HG02763 (cell line): Measurements from ENCODE around the gene XAF1.
"Not testable (repeated sequence)": the region's sequence is repeated elsewhere in the genome, so short reads cannot be mapped to it uniquely, and the experiment has no call there.

Experiments
- ATAC-seq: cut with Tn5 transposase; IDR thresholded peaks from one replicate; pipeline ENCODE4 v1.9.1; 2021; ENCODE audit warnings: mild to moderate bottlenecking, moderate library complexity; ENCODE audit not compliant: unreplicated experiment

Gene XAF1

GRCh38 chr17:6753006-6753445 lies 2.8 kb upstream of the XAF1 start:
- no peak for ATAC-seq

- ATAC-seq = no peak
Measured at GRCh38 chr17:6753546-6753945, 2.3 kb upstream of the XAF1 start.

GRCh38 chr17:6755281-6755680 lies 565 bp upstream of the XAF1 start:
- no peak for ATAC-seq

GRCh38 chr17:6756425-6757031 lies 682 bp downstream of the XAF1 start:
- ATAC-seq = no peak

DNA sequence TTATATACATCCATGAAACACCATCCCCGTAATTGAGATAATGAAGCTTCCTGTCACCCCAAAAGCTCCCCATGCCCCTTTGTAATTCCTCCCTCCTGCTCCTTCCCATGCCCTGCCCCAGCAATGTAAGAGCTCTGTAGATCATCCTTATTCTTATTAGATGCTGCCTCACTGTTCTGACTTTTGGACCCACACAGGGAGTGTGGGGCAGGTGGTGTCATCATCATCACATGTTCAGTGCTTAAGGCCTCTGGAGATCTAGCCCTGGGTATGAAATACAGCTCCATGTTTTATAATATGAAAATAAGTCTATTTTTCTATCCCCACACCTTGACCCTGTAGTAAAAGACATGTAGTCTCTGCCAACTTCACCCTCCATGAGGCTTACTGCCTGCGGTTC lies 1.9 kb downstream of the XAF1 start:
- ATAC-seq = no peak

- no peak for ATAC-seq
Measured at GRCh38 chr17:6761779-6762178, 5.9 kb downstream of the XAF1 start.

DNA sequence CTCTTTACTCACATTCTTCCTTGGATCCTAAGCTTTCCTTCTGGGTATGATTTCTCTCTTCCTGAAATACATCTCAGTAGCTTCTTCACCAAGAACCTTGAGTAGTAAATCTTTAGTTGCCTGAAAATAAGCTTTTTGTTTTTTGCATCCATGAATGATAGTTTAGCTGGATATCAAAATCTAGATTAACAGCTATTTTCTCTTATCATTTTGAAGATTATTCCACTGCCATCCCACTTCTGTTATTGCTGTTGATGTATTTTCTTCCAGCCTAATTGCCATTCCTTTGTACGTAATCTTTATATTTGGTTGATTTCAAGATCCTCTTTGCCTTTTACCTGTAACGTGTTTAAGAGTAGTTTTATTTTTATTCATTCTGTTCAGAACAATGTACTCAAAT lies 12.6 kb downstream of the XAF1 start:
- no peak for ATAC-seq

DNA sequence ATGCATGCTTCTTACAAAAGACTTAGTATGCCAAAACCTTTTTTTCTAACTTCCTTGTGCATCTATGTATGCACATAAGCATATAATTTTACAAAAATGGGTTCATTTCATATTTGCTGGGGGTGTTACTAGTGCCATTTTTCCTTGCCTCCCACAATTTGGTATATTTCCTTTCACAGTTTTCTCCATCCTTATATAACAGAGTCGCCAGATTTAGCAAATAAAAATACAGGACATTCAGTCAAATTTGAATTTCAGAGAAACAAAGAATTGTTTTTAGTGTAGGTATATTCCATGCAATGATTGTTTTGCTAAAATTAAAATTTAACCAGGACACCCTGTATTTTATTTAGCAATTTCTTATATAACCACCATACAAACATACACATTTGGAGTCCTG lies 16.2 kb downstream of the XAF1 start:
- no peak for ATAC-seq

DNA sequence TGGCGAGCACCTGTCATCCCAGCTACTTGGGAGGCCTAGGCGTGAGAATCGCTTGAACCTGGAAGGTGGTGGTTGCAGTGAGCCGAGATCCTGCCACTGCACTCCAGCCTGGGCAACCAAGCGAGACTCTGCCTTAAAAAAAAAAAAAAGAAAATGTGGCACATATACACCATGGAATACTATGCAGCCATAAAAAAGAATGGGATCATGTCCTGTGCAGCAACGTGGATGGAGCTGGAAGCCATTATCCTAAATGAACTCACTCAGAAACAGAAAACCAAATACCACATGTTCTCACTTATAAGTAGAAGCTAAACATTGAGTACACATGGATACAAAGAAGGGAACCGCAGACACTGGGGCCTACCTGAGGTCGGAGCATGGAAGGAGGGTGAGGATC lies 19.1 kb downstream of the XAF1 start:
- not testable (repeated sequence) for ATAC-seq

DNA sequence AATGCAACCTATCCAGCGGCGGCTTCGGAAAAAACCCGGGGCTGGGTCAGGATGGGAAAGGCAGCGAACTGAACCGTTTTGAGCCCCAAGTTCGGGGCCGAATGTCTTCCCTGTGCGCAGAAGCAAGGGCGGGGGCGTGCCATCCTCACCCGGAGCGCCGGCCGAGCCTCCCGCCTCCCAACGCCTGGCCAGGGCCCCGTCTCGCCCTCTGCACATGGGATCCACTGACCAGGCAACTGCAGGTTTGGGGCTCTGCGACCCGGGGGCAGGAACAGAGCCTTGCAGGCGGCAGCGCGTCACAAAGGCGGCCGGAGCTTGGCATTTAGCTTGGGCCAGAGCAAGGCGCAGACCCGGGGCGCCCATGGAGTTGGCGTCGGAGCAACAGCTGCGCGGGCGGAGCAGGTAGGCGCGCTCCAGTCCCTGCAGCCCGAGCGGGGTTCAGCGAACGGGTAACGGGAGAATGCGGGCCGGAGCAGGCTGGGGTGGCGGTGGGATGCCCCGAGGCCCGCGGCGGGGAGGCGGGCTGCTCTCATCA lies 20.1 kb downstream of the XAF1 start, which contains the start of gene FBXO39:
Gene FBXO39 (plus strand): TSS at position 345 of the 535 bp plus-strand sequence. CDS start 3,654 bp downstream, outside the sequence.
- no peak for ATAC-seq

- ATAC-seq = no peak
Measured at GRCh38 chr17:6779411-6779810, 23.6 kb downstream of the XAF1 start.

DNA sequence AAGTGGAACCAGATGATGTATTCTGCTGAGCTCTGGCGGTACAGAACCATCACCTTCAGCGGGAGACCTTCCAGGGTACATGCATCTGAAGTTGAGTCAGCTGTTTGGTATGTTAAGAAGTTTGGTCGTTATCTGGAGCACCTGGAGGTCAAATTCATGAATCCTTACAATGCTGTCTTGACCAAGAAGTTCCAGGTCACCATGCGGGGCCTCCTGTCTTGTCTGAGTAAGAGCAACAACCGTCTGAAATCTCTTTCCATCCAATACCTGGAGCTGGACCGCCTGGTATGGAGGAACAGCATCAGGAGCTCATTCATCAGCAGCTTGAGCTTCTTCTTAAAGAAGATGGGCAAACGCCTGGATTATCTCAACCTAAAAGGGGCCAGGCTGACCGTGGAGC lies 24.2 kb downstream of the XAF1 start:
- ATAC-seq = no peak

GRCh38 chr17:6780886-6781285 lies 25.0 kb downstream of the XAF1 start:
- no peak for ATAC-seq

DNA sequence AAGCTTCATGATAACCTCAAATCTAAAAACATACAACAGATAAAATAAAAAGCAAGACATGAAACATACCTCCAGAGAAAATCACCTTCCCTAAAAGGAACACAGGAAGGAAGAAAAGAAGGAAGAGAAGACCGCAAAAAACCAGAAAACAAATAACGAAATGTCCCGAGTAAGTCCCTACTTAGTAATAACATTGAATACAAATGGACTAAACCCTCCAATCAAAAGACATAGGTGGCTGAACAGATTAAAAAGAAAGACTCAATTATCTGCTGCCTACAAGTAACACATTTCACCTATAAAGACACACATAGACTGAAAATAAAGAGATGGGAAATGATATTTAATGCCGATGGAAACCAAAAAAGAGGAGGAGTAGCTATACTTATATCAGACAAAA lies 26.4 kb downstream of the XAF1 start:
- no peak for ATAC-seq

DNA sequence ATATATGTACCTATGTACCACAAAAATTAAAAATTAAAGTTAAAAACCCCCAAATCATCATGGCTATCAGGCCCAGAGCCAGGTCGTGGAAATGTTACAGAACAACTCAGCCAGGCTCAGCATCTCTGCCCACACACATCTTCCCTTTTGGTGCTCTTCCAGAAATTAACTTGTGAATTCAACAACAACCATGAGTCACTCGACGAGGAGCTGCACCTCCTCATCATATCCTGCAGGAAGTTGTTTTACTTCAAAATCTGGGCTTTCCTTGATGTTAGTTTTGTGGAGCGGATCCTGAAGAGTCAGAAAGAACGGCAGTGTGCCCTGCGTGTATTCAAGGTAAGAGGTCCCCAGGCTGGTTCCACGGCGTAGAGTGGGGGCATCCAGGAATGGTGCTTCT lies 30.8 kb downstream of the XAF1 start:
- no peak for ATAC-seq

- ATAC-seq = no peak
Measured at GRCh38 chr17:6787081-6787693, 31.3 kb downstream of the XAF1 start.

GRCh38 chr17:6789146-6789545 lies 33.3 kb downstream of the XAF1 start:
- ATAC-seq = no peak

- no peak for ATAC-seq
Measured at GRCh38 chr17:6793748-6794493, 38.1 kb downstream of the XAF1 start.

GRCh38 chr17:6796017-6796886 lies 40.4 kb downstream of the XAF1 start:
- no peak for ATAC-seq

DNA sequence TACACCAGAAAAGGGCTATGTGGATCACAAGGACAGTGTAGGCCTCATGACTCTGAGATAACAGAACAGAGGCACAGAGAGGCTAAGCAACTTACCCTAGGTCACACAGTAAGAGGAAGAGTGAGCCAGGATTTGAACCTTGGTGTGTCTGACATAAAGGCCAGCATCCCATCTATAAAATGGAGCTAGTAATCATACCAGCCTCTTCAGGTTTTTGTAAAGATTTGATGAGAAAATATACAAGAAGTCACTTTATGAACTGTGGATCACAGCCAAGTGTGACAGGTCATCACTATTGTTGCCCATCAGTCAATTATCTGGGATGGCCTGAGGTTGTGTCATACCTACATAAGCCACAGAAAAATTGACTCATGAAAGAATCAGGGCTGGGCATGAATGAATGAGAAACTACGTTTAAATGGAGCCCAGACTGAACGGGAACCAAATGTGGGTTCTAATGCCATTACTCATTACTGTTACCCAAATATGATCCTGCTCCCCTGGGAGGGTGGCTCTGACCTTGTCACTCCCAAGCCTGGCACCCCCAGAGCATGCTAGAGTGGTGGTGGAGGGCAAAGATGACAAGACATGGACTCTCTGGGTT lies 41.1 kb downstream of the XAF1 start:
- ATAC-seq = no peak
